GM21528 (cell line): ENCODE data around the gene IGFBP2.

ENCODE experiments used
- ATAC-seq: cut with Tn5 transposase; IDR thresholded peaks from one replicate; pipeline ENCODE4 v1.9.1; 2021; ENCODE audit warnings: mild to moderate bottlenecking, moderate library complexity; ENCODE audit not compliant: unreplicated experiment, low FRiP score

Gene IGFBP2

GRCh38 chr2:216635701-216636550, 2.7 kb downstream of the IGFBP2 start:
- no peak for ATAC-seq

GRCh38 chr2:216636551-216637450, 3.6 kb downstream of the IGFBP2 start:
- ATAC-seq: no peak

GRCh38 chr2:216637472-216637871, 4.3 kb downstream of the IGFBP2 start:
- no peak for ATAC-seq

- ATAC-seq: no peak
Observed at GRCh38 chr2:216643986-216644659, 10.9 kb downstream of the IGFBP2 start.

GRCh38 chr2:216644842-216645635, 11.8 kb downstream of the IGFBP2 start:
- ATAC-seq: no peak

- ATAC-seq: no peak
Observed at GRCh38 chr2:216645636-216645950, 12.4 kb downstream of the IGFBP2 start.

- ATAC-seq: no peak
Observed at GRCh38 chr2:216646116-216646515, 12.9 kb downstream of the IGFBP2 start.

GRCh38 chr2:216648105-216648504, 14.9 kb downstream of the IGFBP2 start:
- ATAC-seq: no peak

GRCh38 chr2:216649574-216649973, 16.4 kb downstream of the IGFBP2 start:
- no peak for ATAC-seq

GRCh38 chr2:216650626-216651257, 17.5 kb downstream of the IGFBP2 start:
- ATAC-seq: no peak

- ATAC-seq: no peak
Observed at GRCh38 chr2:216651351-216651881, 18.2 kb downstream of the IGFBP2 start.

GRCh38 chr2:216652566-216652965, 19.3 kb downstream of the IGFBP2 start:
- no peak for ATAC-seq

- ATAC-seq: no peak
Observed at GRCh38 chr2:216653093-216653799, 20.0 kb downstream of the IGFBP2 start.

GRCh38 chr2:216653931-216654365, 20.7 kb downstream of the IGFBP2 start:
- ATAC-seq: no peak

GRCh38 chr2:216654528-216655052, 21.4 kb downstream of the IGFBP2 start:
- no peak for ATAC-seq

GRCh38 chr2:216657086-216657855, 24.1 kb downstream of the IGFBP2 start:
- ATAC-seq: no peak

GRCh38 chr2:216657980-216658379, 24.8 kb downstream of the IGFBP2 start:
- ATAC-seq: no peak

- no peak for ATAC-seq
Observed at GRCh38 chr2:216658757-216659156, 25.5 kb downstream of the IGFBP2 start.
